HCT116 (cell line): ENCODE results near the gene GLS2. TPM values are rescaled to one million over a fixed set of nuclear protein-coding genes. Genes with fewer than 3 reads are reported as not detected.

ENCODE experiments used
- ATAC-seq: fragments of 200-7000 bp; cut with Tn5 transposase; 2 replicates; pipeline ENCODE4 v1.9.1; 2020; ENCODE audit warnings: mild to moderate bottlenecking, moderate library complexity
- BruUV-seq: library from RNA; stranded (reverse); fragments of 400-500 nt; replicated peaks from 2 replicates; lab custom pipeline; 2021; lab: Mats Ljungman, UMichigan
- CTCF ChIA-PET: fragments of 300-600 bp; sonication (Branson Sonifier 250); formaldehyde crosslinking; loops from one replicate; lab custom pipeline; 2021; ENCODE audit warnings: antibody characterized with exemption; lab: Charles Lee
- POLR2A ChIA-PET: fragments of 300-600, 350-600 bp; sonication (Branson Sonifier 250); formaldehyde crosslinking; loops from one replicate; lab custom pipeline; 2021; ENCODE audit warnings: antibody characterized with exemption; lab: Charles Lee
- RAD21 ChIA-PET, 2 experiments: fragments of 300-600 bp; sonication (Branson Sonifier 250); formaldehyde crosslinking; loops; one replicate each; lab custom pipeline; 2023; ENCODE audit warnings: low total read pairs in 2 of 2; ENCODE audit not compliant: uncharacterized antibody in 2 of 2, unreplicated experiment in 2 of 2, low non-redundant PET in 1 of 2; lab: Charles Lee
- DNase-seq: peaks from one replicate; pipeline ENCODE4 v3.0.0-alpha.2; 2010; ENCODE audit warnings: low read depth, low spot score
- H2AFZ ChIP-seq: fragments of 200-600 bp; shearing (Covaris generic), sonication (generic); 2 replicates; pipeline ENCODE4 v1.6.1; 2017; ENCODE audit warnings: low read depth, mixed run types, mixed read lengths, antibody characterized with exemption, low read length; ENCODE audit not compliant: poor library complexity, severe bottlenecking
- H3K27ac ChIP-seq: 2 replicates; pipeline ENCODE4 v1.5.1; 2012; ENCODE audit warnings: low read depth, low read length
- H3K27me3 ChIP-seq: fragments of 200-600 bp; sonication (generic); 2 replicates; pipeline ENCODE4 v1.6.1; 2016; ENCODE audit warnings: mixed run types, low read length, mixed read lengths; ENCODE audit not compliant: insufficient read depth
- H3K36me3 ChIP-seq, 2 experiments: fragments of 200-500 bp in 1 of 2; fragments of 200-600 bp in 1 of 2; sonication (Bioruptor generic) in 1 of 2; sonication (generic) in 1 of 2; 2 replicates each; pipeline versions ENCODE4 v1.5.1 to v1.6.1; 2014 to 2016; ENCODE audit warnings: low read length in 2 of 2, inconsistent platforms in 1 of 2, mixed read lengths in 1 of 2, mixed run types in 1 of 2; ENCODE audit not compliant: insufficient read depth in 2 of 2, control insufficient read depth in 1 of 2
- H3K4me1 ChIP-seq, 2 experiments: fragments of 200-600 bp in 1 of 2; sonication (generic) in 1 of 2; 2 replicates each; pipeline versions ENCODE4 v1.5.1 to v1.6.1; 2012 to 2017; ENCODE audit warnings: low read length in 2 of 2, inconsistent platforms in 1 of 2, mild to moderate bottlenecking in 1 of 2, mixed read lengths in 1 of 2, mixed run types in 1 of 2, moderate library complexity in 1 of 2; ENCODE audit not compliant: insufficient read depth in 2 of 2, control insufficient read depth in 1 of 2
- H3K4me2 ChIP-seq: fragments of 200-600 bp; sonication (generic); 2 replicates; pipeline ENCODE4 v1.6.1; 2017; ENCODE audit warnings: mixed run types, low read length, mixed read lengths
- H3K4me3 ChIP-seq, 2 experiments: fragments of 200-600 bp in 1 of 2; sonication (generic) in 1 of 2; replicated peaks in 1 of 2; 2 replicates each; pipeline ENCODE4 v1.5.1; 2011 to 2016; ENCODE audit warnings: low read length in 2 of 2, control low read depth in 1 of 2, low read depth in 1 of 2, mild to moderate bottlenecking in 1 of 2, mixed read lengths in 1 of 2, mixed run types in 1 of 2
- H3K79me2 ChIP-seq: fragments of 200-600 bp; sonication (generic); 2 replicates; pipeline ENCODE4 v1.6.1; 2017; ENCODE audit warnings: mild to moderate bottlenecking, mixed run types, low read length, moderate library complexity, mixed read lengths; ENCODE audit not compliant: insufficient read depth
- H3K9ac ChIP-seq: fragments of 200-600 bp; sonication (generic); 2 replicates; pipeline ENCODE4 v1.6.1; 2016; ENCODE audit warnings: low read length, mixed read lengths
- H3K9me2 ChIP-seq: fragments of 200-600 bp; sonication (generic), shearing (Covaris generic); 2 replicates; pipeline ENCODE4 v1.6.1; 2017; ENCODE audit warnings: mixed run types, mild to moderate bottlenecking, moderate library complexity; ENCODE audit not compliant: insufficient read depth
- H3K9me3 ChIP-seq, 2 experiments: fragments of 200-500 bp in 1 of 2; fragments of 200-600 bp in 1 of 2; sonication (Bioruptor generic) in 1 of 2; sonication (generic) in 1 of 2; 2 replicates each; pipeline ENCODE4 v1.6.1; 2014 to 2017; ENCODE audit warnings: low read length in 2 of 2, mixed read lengths in 2 of 2, inconsistent platforms in 1 of 2, low read depth in 1 of 2, mild to moderate bottlenecking in 1 of 2, mixed run types in 1 of 2, moderate library complexity in 1 of 2; ENCODE audit not compliant: control insufficient read depth in 1 of 2, insufficient read depth in 1 of 2
- H4K20me1 ChIP-seq: fragments of 200-600 bp; sonication (generic), shearing (Covaris generic); 2 replicates; pipeline ENCODE4 v1.6.1; 2017; ENCODE audit warnings: mixed run types, mild to moderate bottlenecking, moderate library complexity; ENCODE audit not compliant: insufficient read depth
- CEBPB ChIP-seq: IDR thresholded peaks from 2 replicates; pipeline ENCODE4 v1.6.1; 2012; ENCODE audit warnings: low read depth
- CTCF ChIP-seq, 3 experiments: fragments of 200-600 bp in 1 of 3; sonication (generic) in 1 of 3; IDR thresholded peaks in 2 of 3; conservative IDR thresholded peaks in 1 of 3; 2 replicates each; pipeline ENCODE4 v1.5.1; 2012 to 2017; ENCODE audit warnings: low read depth in 2 of 3, low read length in 2 of 3, antibody characterized with exemption in 1 of 3, borderline replicate concordance in 1 of 3, control low read depth in 1 of 3, mild to moderate bottlenecking in 1 of 3, mixed read lengths in 1 of 3, mixed run types in 1 of 3, moderate library complexity in 1 of 3; ENCODE audit not compliant: insufficient read depth in 1 of 3
- EGR1 ChIP-seq: IDR thresholded peaks from 2 replicates; pipeline ENCODE4 v1.6.1; 2012; ENCODE audit warnings: low read depth
- ELF1 ChIP-seq: IDR thresholded peaks from 2 replicates; pipeline ENCODE4 v1.6.1; 2012; ENCODE audit warnings: low read depth, borderline replicate concordance
- EZH2 ChIP-seq: fragments of 200-600 bp; sonication (generic); IDR thresholded peaks from 2 replicates; pipeline ENCODE4 v1.6.1; 2017; ENCODE audit warnings: antibody characterized with exemption, mixed run types
- FOSL1 ChIP-seq: IDR thresholded peaks from 2 replicates; pipeline ENCODE4 v1.6.1; 2012; ENCODE audit warnings: low read depth
- POLR2AphosphoS5 ChIP-seq: IDR thresholded peaks from 2 replicates; pipeline ENCODE4 v1.6.1; 2011; ENCODE audit warnings: mild to moderate bottlenecking, low read depth, low read length, moderate library complexity
- RAD21 ChIP-seq: IDR thresholded peaks from 2 replicates; pipeline ENCODE4 v1.6.1; 2012; ENCODE audit warnings: low read depth, mild to moderate bottlenecking
- TCF7L2 ChIP-seq: IDR thresholded peaks from 2 replicates; pipeline ENCODE4 v1.7.0; 2011; ENCODE audit warnings: borderline replicate concordance, inconsistent platforms; ENCODE audit not compliant: insufficient read depth, insufficient read length; ENCODE audit errors: extremely low read depth
- YY1 ChIP-seq: IDR thresholded peaks from 2 replicates; pipeline ENCODE4 v1.6.1; 2011; ENCODE audit warnings: low read length, low read depth, moderate library complexity, mild to moderate bottlenecking; ENCODE audit not compliant: insufficient replicate concordance; ENCODE audit errors: extremely low read depth
- ZBTB33 ChIP-seq: IDR thresholded peaks from 2 replicates; pipeline ENCODE4 v1.6.1; 2011; ENCODE audit warnings: mild to moderate bottlenecking, low read length, moderate library complexity; ENCODE audit not compliant: insufficient replicate concordance; ENCODE audit errors: extremely low read depth
- ZFX ChIP-seq: fragments of 450-650 bp; IDR thresholded peaks from 2 replicates; pipeline ENCODE4 v1.6.1; 2017
- ZNF274 ChIP-seq: fragments of 200-500 bp; sonication (Bioruptor generic); IDR thresholded peaks from 2 replicates; pipeline ENCODE4 v1.6.1; 2014; ENCODE audit warnings: mild to moderate bottlenecking, low read depth, low read length, inconsistent platforms
- intact Hi-C: fragments of 100-400 bp; cut with micrococcal nuclease; formaldehyde crosslinking; loops from 2 replicates; pipeline ENCODE4 v1.10.0; 2022
- total RNA-seq: library from RNA; stranded (reverse); gene quantifications from one replicate; pipeline ENCODE4 v1.2.1, GENCODE V29; 2021; ENCODE audit not compliant: unreplicated experiment

GLS2 gene
- total RNA-seq, 1 experiment from 2014 or later, result not detected

- peaks cover 0 to 10% of the 10 kb centered on the region in 2 experiments; a peak in 1 of 4 replicates for H3K4me1 ChIP-seq
- ChIA-PET CTCF (no interaction called here), POLR2A (no interaction called here), RAD21 (no interaction called here)
- H3K36me3 ChIP-seq, result no peaks in the 10 kb centered on the region
- H3K79me2 ChIP-seq, result no peaks in the 10 kb centered on the region
- no TSS peak for BruUV-seq
- no peak overlapping the region for H3K4me3 ChIP-seq
- DNase-seq (no peak), ATAC-seq (no peak)
- TF ChIP-seq CEBPB, result no peak
- no peak for TF ChIP-seq POLR2AphosphoS5
- TF ChIP-seq CTCF (IDR thresholded peaks at IDR 0.05 in 2 of 3, conservative IDR thresholded peaks at IDR 0.05 in 1 of 3; ENCODE audit: borderline replicate concordance in 1 of 3, insufficient read depth in 1 of 3, low read depth in 2 of 3, low read length in 2 of 3), result no peak
- TF ChIP-seq ZFX, result no peak
- TF ChIP-seq ZBTB33, result no peak
- TF ChIP-seq TCF7L2, result no peak
- TF ChIP-seq YY1, result no peak
- TF ChIP-seq ZNF274, result no peak
- TF ChIP-seq ELF1, result no peak
- TF ChIP-seq EGR1, result no peak
- TF ChIP-seq FOSL1, result no peak
- no peak for TF ChIP-seq RAD21
- no peak for TF ChIP-seq EZH2
- intact Hi-C loops, result no loop called here
- no peak overlapping the region for H2AFZ ChIP-seq
- no peak overlapping the region for H3K27ac ChIP-seq
- H3K4me2 ChIP-seq, result no peak overlapping the region
- no peaks in the 10 kb centered on the region for H3K9me2 ChIP-seq
- H3K9me3 ChIP-seq, result no peaks in the 10 kb centered on the region
- no peak overlapping the region for H3K9ac ChIP-seq
- no peaks in the 10 kb centered on the region for H3K27me3 ChIP-seq
- H4K20me1 ChIP-seq, result no peaks in the 10 kb centered on the region
These were observed 8.3 kb downstream of the GLS2 start for GRCh38 chr12:56479625-56480024.
